IPS-20b (cell line): Measurements from ENCODE around the gene ATXN1.

ENCODE experiments used
- H3K27ac ChIP-seq: one replicate; pipeline ENCODE4 v1.5.1; 2013; ENCODE audit warnings: low read length
- H3K27me3 ChIP-seq: 2 replicates; pipeline ENCODE4 v1.6.1; 2013; ENCODE audit warnings: mild to moderate bottlenecking, low read length, inconsistent platforms; ENCODE audit not compliant: insufficient read depth
- H3K36me3 ChIP-seq: 2 replicates; pipeline ENCODE4 v1.6.1; 2013; ENCODE audit warnings: low read depth, mild to moderate bottlenecking, inconsistent platforms, low read length, moderate library complexity; ENCODE audit not compliant: insufficient read depth
- H3K4me1 ChIP-seq: 2 replicates; pipeline ENCODE4 v1.6.1; 2013; ENCODE audit warnings: mild to moderate bottlenecking, control low read depth, inconsistent platforms, low read length, moderate library complexity; ENCODE audit not compliant: insufficient read depth
- H3K4me3 ChIP-seq: 2 replicates; pipeline ENCODE4 v1.5.1; 2013; ENCODE audit warnings: mild to moderate bottlenecking, low read length, inconsistent platforms
- H3K9ac ChIP-seq: 2 replicates; pipeline ENCODE4 v1.6.1; 2013; ENCODE audit warnings: low read depth, mild to moderate bottlenecking, inconsistent platforms, low read length, moderate library complexity
- H3K9me3 ChIP-seq: 2 replicates; pipeline ENCODE4 v1.6.1; 2013; ENCODE audit warnings: mild to moderate bottlenecking, low read depth, low read length, inconsistent platforms; ENCODE audit not compliant: insufficient read depth

ATXN1 gene

GRCh38 chr6:16434885-16435284, 326.4 kb downstream of the ATXN1 start:
- Histone ChIP-seq H3K27me3 (no peaks in the 10 kb centered on the region), H3K27ac (no peak overlapping the region), H3K36me3 (no peaks in the 10 kb centered on the region), H3K4me1 (no peaks in the 10 kb centered on the region), H3K9ac (no peak overlapping the region), H3K9me3 (no peaks in the 10 kb centered on the region), H3K4me3 (no peak overlapping the region)

GRCh38 chr6:16433338-16433890, 327.8 kb downstream of the ATXN1 start:
- Histone ChIP-seq H3K4me1 (no peaks in the 10 kb centered on the region), H3K36me3 (no peaks in the 10 kb centered on the region), H3K4me3 (no peak overlapping the region), H3K27me3 (no peaks in the 10 kb centered on the region), H3K9ac (no peak overlapping the region), H3K27ac (no peak overlapping the region), H3K9me3 (no peaks in the 10 kb centered on the region)

DNA sequence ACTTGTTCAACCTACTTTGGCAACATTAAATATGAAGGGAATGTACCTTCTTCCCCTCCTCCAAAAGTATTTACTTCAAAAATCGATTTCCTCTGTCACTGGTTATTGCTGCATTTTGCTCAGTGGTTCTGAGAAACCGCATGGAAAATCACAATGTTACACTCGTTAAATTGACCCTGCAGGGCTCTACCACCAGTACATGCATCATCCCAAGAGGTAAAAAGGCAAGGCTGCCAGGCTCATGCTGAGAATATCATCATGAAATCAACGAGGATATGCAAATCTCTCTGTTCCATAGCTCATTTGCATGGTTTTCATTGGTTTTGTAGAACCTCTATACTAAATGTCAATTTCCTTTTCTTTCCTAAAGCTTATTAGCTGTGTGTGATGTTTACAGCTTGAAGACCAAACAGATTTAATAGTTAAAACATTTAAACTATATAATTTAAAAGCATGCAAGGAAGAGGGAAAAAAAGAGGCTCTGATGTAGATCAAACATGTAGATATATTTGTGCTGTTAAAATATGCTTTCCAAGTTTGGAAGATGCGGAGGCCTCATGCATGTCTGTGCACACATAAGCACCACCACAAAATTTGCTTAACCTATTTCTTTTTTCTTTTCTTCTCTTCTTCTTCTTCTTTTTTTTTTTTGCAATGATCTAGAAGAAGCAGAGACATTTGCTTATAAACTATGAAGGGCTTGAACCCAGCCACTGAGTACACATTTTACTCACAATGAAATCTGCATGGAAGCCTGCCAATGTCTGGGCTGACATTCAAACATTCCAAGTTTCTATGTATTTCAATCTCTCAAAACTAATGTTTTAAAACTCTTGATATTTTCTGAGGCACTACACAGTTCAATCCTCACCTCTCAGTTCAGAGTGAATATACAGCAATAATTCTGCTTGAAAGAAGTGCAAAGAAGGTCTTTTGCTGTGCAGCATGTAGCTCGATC, 328.9 kb downstream of the ATXN1 start:
- no peaks in the 10 kb centered on the region for H3K9me3 ChIP-seq
- no peak overlapping the region for H3K27ac ChIP-seq
- H3K4me3 ChIP-seq: no peak overlapping the region
- no peaks in the 10 kb centered on the region for H3K27me3 ChIP-seq
- no peaks in the 10 kb centered on the region for H3K4me1 ChIP-seq
- H3K9ac ChIP-seq: no peak overlapping the region
- H3K36me3 ChIP-seq: no peaks in the 10 kb centered on the region

DNA sequence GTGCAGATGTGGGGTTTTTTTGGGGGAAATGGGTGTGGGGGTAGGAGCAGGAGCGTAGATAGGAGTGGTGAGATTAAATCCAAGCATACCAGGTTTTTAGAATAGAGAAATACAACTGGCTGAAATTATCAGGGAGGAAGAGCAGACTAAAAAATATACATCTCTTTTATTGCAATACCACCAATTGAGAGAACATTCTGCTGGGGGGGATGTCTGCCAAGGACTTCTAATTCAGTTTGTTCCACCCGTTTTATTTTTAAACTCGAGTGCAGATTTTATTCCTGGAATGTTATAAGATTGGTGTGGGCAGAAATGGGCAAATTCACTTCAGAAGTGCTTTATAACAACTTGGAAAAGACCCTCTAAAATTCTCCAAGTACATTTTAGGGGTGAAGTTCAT, 330.2 kb downstream of the ATXN1 start:
- no peak overlapping the region for H3K27ac ChIP-seq

GRCh38 chr6:16430391-16431089, 330.7 kb downstream of the ATXN1 start:
- Histone ChIP-seq H3K9ac (no peak overlapping the region), H3K36me3 (no peaks in the 10 kb centered on the region), H3K27me3 (no peaks in the 10 kb centered on the region), H3K27ac (no peak overlapping the region), H3K4me3 (no peak overlapping the region), H3K9me3 (no peaks in the 10 kb centered on the region), H3K4me1 (no peaks in the 10 kb centered on the region)

More for the DNA sequence above, 330.2 kb downstream of the ATXN1 start:
- no peaks in the 10 kb centered on the region for H3K36me3 ChIP-seq
- H3K27me3 ChIP-seq: no peaks in the 10 kb centered on the region
- no peak overlapping the region for H3K4me3 ChIP-seq
- no peaks in the 10 kb centered on the region for H3K9me3 ChIP-seq
- H3K9ac ChIP-seq: no peak overlapping the region
- no peaks in the 10 kb centered on the region for H3K4me1 ChIP-seq

GRCh38 chr6:16429669-16430068, 331.6 kb downstream of the ATXN1 start:
- Histone ChIP-seq H3K4me1 (no peaks in the 10 kb centered on the region), H3K9me3 (no peaks in the 10 kb centered on the region), H3K36me3 (no peaks in the 10 kb centered on the region), H3K9ac (no peak overlapping the region), H3K27me3 (no peaks in the 10 kb centered on the region), H3K4me3 (no peak overlapping the region), H3K27ac (no peak overlapping the region)

GRCh38 chr6:16427124-16427523, 334.1 kb downstream of the ATXN1 start:
- H3K27ac ChIP-seq: no peak overlapping the region
- H3K27me3 ChIP-seq: no peaks in the 10 kb centered on the region
- no peak overlapping the region for H3K4me3 ChIP-seq
- no peak overlapping the region for H3K9ac ChIP-seq
- no peaks in the 10 kb centered on the region for H3K9me3 ChIP-seq
- H3K36me3 ChIP-seq: no peaks in the 10 kb centered on the region
- no peaks in the 10 kb centered on the region for H3K4me1 ChIP-seq

GRCh38 chr6:16425881-16426615, 335.2 kb downstream of the ATXN1 start:
- Histone ChIP-seq H3K9ac (no peak overlapping the region), H3K4me3 (no peak overlapping the region), H3K9me3 (no peaks in the 10 kb centered on the region), H3K27me3 (no peaks in the 10 kb centered on the region), H3K4me1 (peaks cover 4% of the 10 kb centered on the region; the same call in 1 of the 2 replicates), H3K36me3 (no peaks in the 10 kb centered on the region), H3K27ac (no peak overlapping the region)

GRCh38 chr6:16421462-16421960, 339.7 kb downstream of the ATXN1 start:
- H3K4me1 ChIP-seq: peaks cover 16% of the 10 kb centered on the region; the same call in 1 of the 2 replicates
- no peak overlapping the region for H3K9ac ChIP-seq
- H3K9me3 ChIP-seq: no peaks in the 10 kb centered on the region
- H3K27ac ChIP-seq: no peak overlapping the region
- H3K36me3 ChIP-seq: no peaks in the 10 kb centered on the region
- H3K27me3 ChIP-seq: no peaks in the 10 kb centered on the region
- H3K4me3 ChIP-seq: no peak overlapping the region

GRCh38 chr6:16420715-16421461, 340.4 kb downstream of the ATXN1 start:
- Histone ChIP-seq H3K9ac (no peak overlapping the region), H3K27me3 (no peaks in the 10 kb centered on the region), H3K27ac (no peak overlapping the region), H3K4me1 (peaks cover 16% of the 10 kb centered on the region; the same call in 1 of the 2 replicates), H3K36me3 (no peaks in the 10 kb centered on the region), H3K4me3 (no peak overlapping the region), H3K9me3 (no peaks in the 10 kb centered on the region)

DNA sequence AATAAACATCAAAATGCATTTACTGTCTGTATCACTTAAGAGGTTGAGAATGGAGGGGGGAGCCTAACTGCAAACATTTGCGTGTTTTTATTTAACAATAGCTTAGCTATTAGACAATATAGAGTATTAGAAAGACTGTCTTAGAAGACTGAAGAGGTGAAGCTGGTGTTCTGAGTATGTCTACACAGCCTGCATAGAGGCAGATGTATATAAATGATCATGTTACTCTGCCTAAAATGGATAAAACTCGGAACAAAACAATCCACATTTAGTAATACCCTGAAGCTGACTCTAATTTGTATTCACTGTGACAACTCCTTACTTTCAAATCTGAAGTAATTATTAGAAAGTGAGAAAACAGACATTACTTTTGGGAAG, 340.9 kb downstream of the ATXN1 start:
- H3K27me3 ChIP-seq: no peaks in the 10 kb centered on the region
- H3K27ac ChIP-seq: no peak overlapping the region
- no peak overlapping the region for H3K4me3 ChIP-seq
- H3K4me1 ChIP-seq: peaks cover 16% of the 10 kb centered on the region; the same call in 1 of the 2 replicates
- H3K36me3 ChIP-seq: no peaks in the 10 kb centered on the region
- H3K9ac ChIP-seq: no peak overlapping the region
- no peaks in the 10 kb centered on the region for H3K9me3 ChIP-seq
